IMR-90 (cell line): Measurements from ENCODE around the gene IGF1R.

Source experiments
- BHLHE40 ChIP-seq: fragments of 150-350 bp; IDR thresholded peaks from 2 replicates; pipeline ENCODE4 v1.6.1; 2016; ENCODE audit warnings: mild to moderate bottlenecking, low read depth, low read length
- CEBPB ChIP-seq: IDR thresholded peaks from 2 replicates; pipeline ENCODE4 v1.6.1; 2012; ENCODE audit warnings: low read depth, low read length, improper control_type of control experiment
- CHD1 ChIP-seq: IDR thresholded peaks from 2 replicates; pipeline ENCODE4 v1.6.1; 2012; ENCODE audit warnings: low read depth, low read length, improper control_type of control experiment
- CTCF ChIP-seq: conservative IDR thresholded peaks from 2 replicates; pipeline ENCODE4 v1.5.1; 2012; ENCODE audit warnings: mild to moderate bottlenecking, low read depth, low read length, improper control_type of control experiment
- FOS ChIP-seq: fragments of 150-350 bp; IDR thresholded peaks from 2 replicates; pipeline ENCODE4 v1.6.1; 2016; ENCODE audit warnings: low read depth, low read length
- MAFK ChIP-seq: IDR thresholded peaks from 2 replicates; pipeline ENCODE4 v1.6.1; 2012; ENCODE audit warnings: low read depth, low read length, improper control_type of control experiment
- MAZ ChIP-seq: IDR thresholded peaks from 2 replicates; pipeline ENCODE4 v1.6.1; 2012; ENCODE audit warnings: low read depth, mild to moderate bottlenecking, low read length, improper control_type of control experiment, moderate library complexity, borderline replicate concordance
- NFE2L2 ChIP-seq: fragments of 150-350 bp; IDR thresholded peaks from 2 replicates; pipeline ENCODE4 v1.6.1; 2016; ENCODE audit warnings: low read depth, mild to moderate bottlenecking, low read length
- POLR2A ChIP-seq: IDR thresholded peaks from 2 replicates; pipeline ENCODE4 v1.6.1; 2012; ENCODE audit warnings: mild to moderate bottlenecking, low read depth, low read length
- RAD21 ChIP-seq: IDR thresholded peaks from 2 replicates; pipeline ENCODE4 v1.6.1; 2012; ENCODE audit warnings: low read length, improper control_type of control experiment
- RCOR1 ChIP-seq: IDR thresholded peaks from 2 replicates; pipeline ENCODE4 v1.6.1; 2012; ENCODE audit warnings: mild to moderate bottlenecking, low read length, improper control_type of control experiment; ENCODE audit not compliant: insufficient replicate concordance
- RFX5 ChIP-seq: IDR thresholded peaks from 2 replicates; pipeline ENCODE4 v1.8.0; 2012; ENCODE audit warnings: low read depth, mild to moderate bottlenecking, low read length, moderate library complexity
- SMC3 ChIP-seq: fragments of 150-350 bp; IDR thresholded peaks from 2 replicates; pipeline ENCODE4 v1.6.1; 2016; ENCODE audit warnings: low read depth, mild to moderate bottlenecking, antibody characterized with exemption, low read length, moderate library complexity
- USF2 ChIP-seq: fragments of 150-350 bp; IDR thresholded peaks from 2 replicates; pipeline ENCODE4 v1.6.1; 2017; ENCODE audit warnings: mild to moderate bottlenecking, antibody characterized with exemption, low read length, low read depth

- TF ChIP-seq POLR2A, result no peak
- no peak for TF ChIP-seq CTCF
- TF ChIP-seq CHD1, result no peak
- no peak for TF ChIP-seq RAD21
- no peak for TF ChIP-seq MAFK
- no peak for TF ChIP-seq RCOR1
- no peak for TF ChIP-seq CEBPB
- TF ChIP-seq RFX5, result no peak
- TF ChIP-seq FOS, result no peak
- TF ChIP-seq MAZ, result no peak
- no peak for TF ChIP-seq SMC3
- TF ChIP-seq USF2, result no peak
- no peak for TF ChIP-seq BHLHE40
- no peak for TF ChIP-seq NFE2L2
Observed at GRCh38 chr15:98855815-98856531, 207.6 kb downstream of the IGF1R start.
